GM23338 (cell line): ENCODE results near the gene STMN3. TPM values are rescaled to one million over a fixed set of nuclear protein-coding genes. Genes with fewer than 3 reads are reported as not detected.
"Not testable (repeated sequence)": the region's sequence is repeated elsewhere in the genome, so short reads cannot be mapped to it uniquely, and the experiment has no call there.

Experiments
- ATAC-seq: fragments of 200-7000 bp; cut with Tn5 transposase; 3 replicates; pipeline ENCODE4 v1.9.1; 2020
- DNase-seq: peaks from one replicate; pipeline ENCODE4 v3.0.0-alpha.2; 2015; ENCODE audit warnings: low spot score
- H2AFZ ChIP-seq: fragments of 200-600 bp; sonication (generic); 2 replicates; pipeline ENCODE4 v1.8.0; 2016; ENCODE audit warnings: antibody characterized with exemption, mild to moderate bottlenecking, moderate library complexity
- H3F3A ChIP-seq: fragments of 200-600 bp; sonication (generic); replicated peaks from 2 replicates; pipeline ENCODE4 v1.8.0; 2017; ENCODE audit warnings: antibody characterized with exemption, mixed run types, low read depth
- H3K27ac ChIP-seq: fragments of 200-600 bp; sonication (generic); 2 replicates; pipeline ENCODE4 v1.6.1; 2016; ENCODE audit warnings: low read depth
- H3K27me3 ChIP-seq: fragments of 200-600 bp; sonication (generic); 2 replicates; pipeline ENCODE4 v1.8.0; 2016; ENCODE audit warnings: mild to moderate bottlenecking, mixed run types, moderate library complexity; ENCODE audit not compliant: insufficient read depth
- H3K36me3 ChIP-seq: fragments of 200-600 bp; sonication (generic); 2 replicates; pipeline ENCODE4 v1.8.0; 2016; ENCODE audit warnings: mild to moderate bottlenecking; ENCODE audit not compliant: insufficient read depth
- H3K4me1 ChIP-seq: fragments of 200-600 bp; sonication (generic); 2 replicates; pipeline ENCODE4 v1.8.0; 2016; ENCODE audit warnings: mild to moderate bottlenecking, moderate library complexity; ENCODE audit not compliant: insufficient read depth
- H3K4me2 ChIP-seq: fragments of 200-600 bp; sonication (generic); 2 replicates; pipeline ENCODE4 v1.7.1; 2017; ENCODE audit warnings: mixed run types
- H3K4me3 ChIP-seq: fragments of 200-600 bp; sonication (generic); 2 replicates; pipeline ENCODE4 v1.6.1; 2016; ENCODE audit warnings: mixed run types
- H3K79me2 ChIP-seq: fragments of 200-600 bp; sonication (generic); replicated peaks from 2 replicates; pipeline ENCODE4 v1.8.0; 2017; ENCODE audit warnings: mild to moderate bottlenecking; ENCODE audit not compliant: insufficient read depth
- H3K9me2 ChIP-seq: fragments of 200-600 bp; sonication (generic); 2 replicates; pipeline ENCODE4 v1.8.0; 2017; ENCODE audit not compliant: insufficient read depth
- H4K20me1 ChIP-seq: fragments of 200-600 bp; sonication (generic); replicated peaks from 2 replicates; pipeline ENCODE4 v1.8.0; 2017; ENCODE audit warnings: mild to moderate bottlenecking; ENCODE audit not compliant: insufficient read depth
- H3K27ac Mint-ChIP-seq: 2 replicates; pipeline ENCODE4 v1.8.0; 2020; ENCODE audit warnings: inconsistent platforms, mild to moderate bottlenecking, moderate library complexity, mixed read lengths
- H3K27me3 Mint-ChIP-seq: 3 replicates; pipeline ENCODE4 v1.8.0; 2022; ENCODE audit warnings: low read depth, mild to moderate bottlenecking, moderate library complexity, mixed read lengths, inconsistent platforms; ENCODE audit not compliant: insufficient read depth, poor library complexity
- H3K36me3 Mint-ChIP-seq: 3 replicates; pipeline ENCODE4 v1.8.0; 2021; ENCODE audit warnings: low read depth, mild to moderate bottlenecking, inconsistent platforms, moderate library complexity, mixed read lengths
- H3K4me1 Mint-ChIP-seq: 3 replicates; pipeline ENCODE4 v1.8.0; 2020; ENCODE audit warnings: mild to moderate bottlenecking, inconsistent platforms, mixed read lengths
- H3K4me3 Mint-ChIP-seq: 3 replicates; pipeline ENCODE4 v1.8.0; 2021; ENCODE audit warnings: moderate library complexity, mild to moderate bottlenecking, inconsistent platforms, mixed read lengths
- H3K9me3 Mint-ChIP-seq: 3 replicates; pipeline ENCODE4 v1.8.0; 2020; ENCODE audit warnings: moderate library complexity, mild to moderate bottlenecking, inconsistent platforms, mixed read lengths
- CREB1 ChIP-seq: fragments of 250-450 bp; sonication (Bioruptor Pico); IDR thresholded peaks from 2 replicates; pipeline ENCODE4 v1.5.0; 2020; ENCODE audit warnings: low read depth, mild to moderate bottlenecking, moderate library complexity
- EZH2 ChIP-seq: fragments of 200-600 bp; sonication (generic); IDR thresholded peaks from one replicate; pipeline ENCODE4 v1.8.0; 2017; ENCODE audit warnings: antibody characterized with exemption, mild to moderate bottlenecking, low read depth; ENCODE audit not compliant: unreplicated experiment
- EZH2phosphoT487 ChIP-seq: fragments of 200-600 bp; sonication (generic); IDR thresholded peaks from one replicate; pipeline ENCODE4 v1.8.1; 2018; ENCODE audit warnings: antibody characterized with exemption; ENCODE audit not compliant: unreplicated experiment
- NANOG ChIP-seq: IDR thresholded peaks from 2 replicates; pipeline ENCODE4 v1.6.1; 2016; ENCODE audit warnings: antibody characterized with exemption, borderline replicate concordance
- STAT1 ChIP-seq: IDR thresholded peaks from one replicate; pipeline ENCODE4 v1.6.1; 2016; ENCODE audit warnings: antibody characterized with exemption; ENCODE audit not compliant: unreplicated experiment
- ZNF331 ChIP-seq: fragments of 250-450 bp; sonication (Bioruptor Pico); IDR thresholded peaks from 2 replicates; pipeline ENCODE4 v1.5.0; 2020; ENCODE audit warnings: low read depth, mild to moderate bottlenecking, moderate library complexity
- polyA plus RNA-seq: library from polyadenylated mRNA; unstranded; fragments of >200 nt; fragmentation: Nextera tagmentation; extraction: Ambion mirVana; gene quantifications from 2 replicates; pipeline ENCODE4 v1.2.1, GENCODE V29; 2016
- total RNA-seq: library from RNA; depleted of rRNA; stranded (reverse); fragments of >200 nt; shearing (Covaris generic); gene quantifications from 2 replicates; pipeline ENCODE4 v1.2.3, GENCODE V29; 2014
- TF ChIP-seq, protein P1 (sequence below): fragments of 250-450 bp; sonication (Bioruptor Pico); IDR thresholded peaks from 2 replicates; pipeline ENCODE4 v1.5.0; 2020; ENCODE audit warnings: mild to moderate bottlenecking, moderate library complexity
- TF ChIP-seq, protein P2 (sequence below): IDR thresholded peaks from 2 replicates; pipeline ENCODE4 v1.6.1; 2016; ENCODE audit warnings: antibody characterized with exemption
- TF ChIP-seq, protein P3 (sequence below): IDR thresholded peaks from one replicate; pipeline ENCODE4 v1.6.1; 2018; ENCODE audit warnings: antibody characterized with exemption; ENCODE audit not compliant: unreplicated experiment

STMN3 gene
- total and polyA plus RNA-seq, 2 experiments from 2014 or later: 28.6 to 61.3 TPM

DNA sequence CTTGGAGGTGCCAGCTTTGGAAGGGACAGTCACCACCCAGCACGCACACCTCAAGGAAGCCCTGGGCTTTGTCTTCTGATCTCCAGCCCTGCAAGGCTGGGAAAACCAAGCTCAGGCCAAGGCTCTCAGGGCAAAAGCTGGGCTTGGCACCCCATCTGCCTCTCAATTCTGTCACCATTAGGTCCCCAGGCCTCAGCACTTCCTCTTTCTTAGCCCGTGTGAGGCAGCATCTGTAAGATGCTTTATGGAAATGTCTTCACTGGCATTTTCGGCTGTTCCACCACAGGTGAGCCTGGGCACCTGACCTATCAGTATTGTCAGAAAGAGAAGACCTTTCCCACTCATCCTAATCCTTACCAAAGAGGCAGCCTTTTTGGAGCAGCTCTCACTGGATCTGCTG is 50.9 kb downstream of the STMN3 start (continued):
- TF ChIP-seq, protein P1, sequence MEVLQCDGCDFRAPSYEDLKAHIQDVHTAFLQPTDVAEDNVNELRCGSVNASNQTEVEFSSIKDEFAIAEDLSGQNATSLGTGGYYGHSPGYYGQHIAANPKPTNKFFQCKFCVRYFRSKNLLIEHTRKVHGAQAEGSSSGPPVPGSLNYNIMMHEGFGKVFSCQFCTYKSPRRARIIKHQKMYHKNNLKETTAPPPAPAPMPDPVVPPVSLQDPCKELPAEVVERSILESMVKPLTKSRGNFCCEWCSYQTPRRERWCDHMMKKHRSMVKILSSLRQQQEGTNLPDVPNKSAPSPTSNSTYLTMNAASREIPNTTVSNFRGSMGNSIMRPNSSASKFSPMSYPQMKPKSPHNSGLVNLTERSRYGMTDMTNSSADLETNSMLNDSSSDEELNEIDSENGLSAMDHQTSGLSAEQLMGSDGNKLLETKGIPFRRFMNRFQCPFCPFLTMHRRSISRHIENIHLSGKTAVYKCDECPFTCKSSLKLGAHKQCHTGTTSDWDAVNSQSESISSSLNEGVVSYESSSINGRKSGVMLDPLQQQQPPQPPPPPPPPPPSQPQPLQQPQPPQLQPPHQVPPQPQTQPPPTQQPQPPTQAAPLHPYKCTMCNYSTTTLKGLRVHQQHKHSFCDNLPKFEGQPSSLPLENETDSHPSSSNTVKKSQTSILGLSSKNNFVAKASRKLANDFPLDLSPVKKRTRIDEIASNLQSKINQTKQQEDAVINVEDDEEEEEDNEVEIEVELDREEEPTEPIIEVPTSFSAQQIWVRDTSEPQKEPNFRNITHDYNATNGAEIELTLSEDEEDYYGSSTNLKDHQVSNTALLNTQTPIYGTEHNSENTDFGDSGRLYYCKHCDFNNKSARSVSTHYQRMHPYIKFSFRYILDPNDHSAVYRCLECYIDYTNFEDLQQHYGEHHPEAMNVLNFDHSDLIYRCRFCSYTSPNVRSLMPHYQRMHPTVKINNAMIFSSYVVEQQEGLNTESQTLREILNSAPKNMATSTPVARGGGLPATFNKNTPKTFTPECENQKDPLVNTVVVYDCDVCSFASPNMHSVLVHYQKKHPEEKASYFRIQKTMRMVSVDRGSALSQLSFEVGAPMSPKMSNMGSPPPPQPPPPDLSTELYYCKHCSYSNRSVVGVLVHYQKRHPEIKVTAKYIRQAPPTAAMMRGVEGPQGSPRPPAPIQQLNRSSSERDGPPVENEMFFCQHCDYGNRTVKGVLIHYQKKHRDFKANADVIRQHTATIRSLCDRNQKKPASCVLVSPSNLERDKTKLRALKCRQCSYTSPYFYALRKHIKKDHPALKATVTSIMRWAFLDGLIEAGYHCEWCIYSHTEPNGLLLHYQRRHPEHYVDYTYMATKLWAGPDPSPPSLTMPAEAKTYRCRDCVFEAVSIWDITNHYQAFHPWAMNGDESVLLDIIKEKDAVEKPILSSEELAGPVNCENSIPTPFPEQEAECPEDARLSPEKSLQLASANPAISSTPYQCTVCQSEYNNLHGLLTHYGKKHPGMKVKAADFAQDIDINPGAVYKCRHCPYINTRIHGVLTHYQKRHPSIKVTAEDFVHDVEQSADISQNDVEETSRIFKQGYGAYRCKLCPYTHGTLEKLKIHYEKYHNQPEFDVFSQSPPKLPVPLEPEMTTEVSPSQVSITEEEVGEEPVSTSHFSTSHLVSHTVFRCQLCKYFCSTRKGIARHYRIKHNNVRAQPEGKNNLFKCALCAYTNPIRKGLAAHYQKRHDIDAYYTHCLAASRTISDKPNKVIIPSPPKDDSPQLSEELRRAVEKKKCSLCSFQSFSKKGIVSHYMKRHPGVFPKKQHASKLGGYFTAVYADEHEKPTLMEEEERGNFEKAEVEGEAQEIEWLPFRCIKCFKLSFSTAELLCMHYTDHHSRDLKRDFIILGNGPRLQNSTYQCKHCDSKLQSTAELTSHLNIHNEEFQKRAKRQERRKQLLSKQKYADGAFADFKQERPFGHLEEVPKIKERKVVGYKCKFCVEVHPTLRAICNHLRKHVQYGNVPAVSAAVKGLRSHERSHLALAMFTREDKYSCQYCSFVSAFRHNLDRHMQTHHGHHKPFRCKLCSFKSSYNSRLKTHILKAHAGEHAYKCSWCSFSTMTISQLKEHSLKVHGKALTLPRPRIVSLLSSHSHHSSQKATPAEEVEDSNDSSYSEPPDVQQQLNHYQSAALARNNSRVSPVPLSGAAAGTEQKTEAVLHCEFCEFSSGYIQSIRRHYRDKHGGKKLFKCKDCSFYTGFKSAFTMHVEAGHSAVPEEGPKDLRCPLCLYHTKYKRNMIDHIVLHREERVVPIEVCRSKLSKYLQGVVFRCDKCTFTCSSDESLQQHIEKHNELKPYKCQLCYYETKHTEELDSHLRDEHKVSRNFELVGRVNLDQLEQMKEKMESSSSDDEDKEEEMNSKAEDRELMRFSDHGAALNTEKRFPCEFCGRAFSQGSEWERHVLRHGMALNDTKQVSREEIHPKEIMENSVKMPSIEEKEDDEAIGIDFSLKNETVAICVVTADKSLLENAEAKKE (CRISPR knock-in tag): no peak
- TF ChIP-seq ZNF331 (no peak), EZH2phosphoT487 (no peak)

DNA sequence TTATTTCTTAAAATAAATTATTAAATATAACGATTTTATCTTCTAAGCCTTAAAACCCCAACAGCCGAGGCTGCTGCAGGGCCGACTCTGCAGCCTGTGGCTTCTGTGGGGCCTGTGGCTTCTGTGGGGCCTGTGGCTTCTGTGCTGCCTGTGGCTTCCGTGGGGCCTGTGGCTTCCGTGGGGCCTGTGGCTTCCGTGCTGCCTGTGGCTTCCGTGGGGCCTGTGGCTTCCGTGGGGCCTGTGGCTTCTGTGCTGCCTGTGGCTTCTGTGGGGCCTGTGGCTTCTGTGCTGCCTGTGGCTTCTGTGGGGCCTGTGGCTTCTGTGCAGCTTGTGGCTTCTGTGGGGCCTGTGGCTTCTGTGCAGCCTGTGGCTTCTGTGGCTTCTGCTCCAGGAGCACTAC is 51.5 kb downstream of the STMN3 start:
- H3K27me3 Mint-ChIP-seq: not testable (repeated sequence)

DNA sequence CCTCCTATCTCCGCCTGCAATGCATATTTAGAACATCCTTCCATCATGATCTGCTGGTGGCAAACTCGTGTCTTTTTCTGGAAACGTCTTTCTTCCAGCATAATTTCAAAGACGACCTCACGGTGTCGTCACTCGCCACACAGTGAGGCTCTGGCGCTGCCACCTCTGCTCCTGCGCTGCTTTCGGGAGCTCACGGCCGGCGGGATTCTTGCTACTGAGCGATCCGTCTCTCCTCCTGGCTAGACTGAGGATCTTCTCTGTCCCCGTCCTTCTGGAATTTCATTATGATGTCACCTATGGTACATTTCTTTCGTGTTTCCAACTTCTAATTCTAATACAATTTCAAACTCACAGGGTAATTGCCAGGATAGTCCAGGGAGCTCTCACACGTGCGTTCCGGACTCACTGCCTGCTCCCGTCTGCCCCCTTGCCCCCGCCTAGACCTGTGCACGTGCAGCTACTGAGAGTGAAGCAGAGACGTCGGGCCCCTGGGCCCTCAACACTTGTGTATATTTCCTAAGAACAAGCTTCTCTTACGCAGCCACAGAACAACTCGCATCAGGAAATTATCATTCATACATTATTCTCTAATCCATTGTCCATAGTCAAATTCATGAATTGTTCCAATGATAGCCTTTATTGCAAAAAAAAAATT is 53.7 kb downstream of the STMN3 start:
- no peak overlapping the region for H3K4me2 ChIP-seq
- no peaks in the 10 kb centered on the region for H3K79me2 ChIP-seq
- ATAC-seq (no peak), DNase-seq (no peak)
- H3K4me3 Mint-ChIP-seq: no peak overlapping the region
- H3K27me3 Mint-ChIP-seq: peaks cover 5% of the 10 kb centered on the region
- no peaks in the 10 kb centered on the region for H3K4me1 ChIP-seq
- H3K36me3 ChIP-seq: peaks cover 15% of the 10 kb centered on the region; the same call in 1 of the 2 replicates
- no peak overlapping the region for H2AFZ ChIP-seq
- no peaks in the 10 kb centered on the region for H3K4me1 Mint-ChIP-seq
- no peak overlapping the region for H3K4me3 ChIP-seq
- no peaks in the 10 kb centered on the region for H3K9me2 ChIP-seq
- no peaks in the 10 kb centered on the region for H3K27me3 ChIP-seq
- no peak overlapping the region for H3K27ac Mint-ChIP-seq
- H4K20me1 ChIP-seq: peaks cover 3% of the 10 kb centered on the region; the same call in 1 of the 2 replicates
- H3K9me3 Mint-ChIP-seq: no peaks in the 10 kb centered on the region
- 0 out of 2 replicates have a peak, but pooled peaks cover 5% of the 10 kb centered on the region for H3F3A ChIP-seq
- no peak overlapping the region for H3K27ac ChIP-seq
- H3K36me3 Mint-ChIP-seq: peaks cover 30% of the 10 kb centered on the region
- TF ChIP-seq, protein P2, sequence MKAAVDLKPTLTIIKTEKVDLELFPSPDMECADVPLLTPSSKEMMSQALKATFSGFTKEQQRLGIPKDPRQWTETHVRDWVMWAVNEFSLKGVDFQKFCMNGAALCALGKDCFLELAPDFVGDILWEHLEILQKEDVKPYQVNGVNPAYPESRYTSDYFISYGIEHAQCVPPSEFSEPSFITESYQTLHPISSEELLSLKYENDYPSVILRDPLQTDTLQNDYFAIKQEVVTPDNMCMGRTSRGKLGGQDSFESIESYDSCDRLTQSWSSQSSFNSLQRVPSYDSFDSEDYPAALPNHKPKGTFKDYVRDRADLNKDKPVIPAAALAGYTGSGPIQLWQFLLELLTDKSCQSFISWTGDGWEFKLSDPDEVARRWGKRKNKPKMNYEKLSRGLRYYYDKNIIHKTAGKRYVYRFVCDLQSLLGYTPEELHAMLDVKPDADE: no peak
- TF ChIP-seq EZH2phosphoT487 (no peak), STAT1 (no peak), CREB1 (CRISPR knock-in tag) (no peak), NANOG (no peak), EZH2 (no peak)
- TF ChIP-seq, protein P3, sequence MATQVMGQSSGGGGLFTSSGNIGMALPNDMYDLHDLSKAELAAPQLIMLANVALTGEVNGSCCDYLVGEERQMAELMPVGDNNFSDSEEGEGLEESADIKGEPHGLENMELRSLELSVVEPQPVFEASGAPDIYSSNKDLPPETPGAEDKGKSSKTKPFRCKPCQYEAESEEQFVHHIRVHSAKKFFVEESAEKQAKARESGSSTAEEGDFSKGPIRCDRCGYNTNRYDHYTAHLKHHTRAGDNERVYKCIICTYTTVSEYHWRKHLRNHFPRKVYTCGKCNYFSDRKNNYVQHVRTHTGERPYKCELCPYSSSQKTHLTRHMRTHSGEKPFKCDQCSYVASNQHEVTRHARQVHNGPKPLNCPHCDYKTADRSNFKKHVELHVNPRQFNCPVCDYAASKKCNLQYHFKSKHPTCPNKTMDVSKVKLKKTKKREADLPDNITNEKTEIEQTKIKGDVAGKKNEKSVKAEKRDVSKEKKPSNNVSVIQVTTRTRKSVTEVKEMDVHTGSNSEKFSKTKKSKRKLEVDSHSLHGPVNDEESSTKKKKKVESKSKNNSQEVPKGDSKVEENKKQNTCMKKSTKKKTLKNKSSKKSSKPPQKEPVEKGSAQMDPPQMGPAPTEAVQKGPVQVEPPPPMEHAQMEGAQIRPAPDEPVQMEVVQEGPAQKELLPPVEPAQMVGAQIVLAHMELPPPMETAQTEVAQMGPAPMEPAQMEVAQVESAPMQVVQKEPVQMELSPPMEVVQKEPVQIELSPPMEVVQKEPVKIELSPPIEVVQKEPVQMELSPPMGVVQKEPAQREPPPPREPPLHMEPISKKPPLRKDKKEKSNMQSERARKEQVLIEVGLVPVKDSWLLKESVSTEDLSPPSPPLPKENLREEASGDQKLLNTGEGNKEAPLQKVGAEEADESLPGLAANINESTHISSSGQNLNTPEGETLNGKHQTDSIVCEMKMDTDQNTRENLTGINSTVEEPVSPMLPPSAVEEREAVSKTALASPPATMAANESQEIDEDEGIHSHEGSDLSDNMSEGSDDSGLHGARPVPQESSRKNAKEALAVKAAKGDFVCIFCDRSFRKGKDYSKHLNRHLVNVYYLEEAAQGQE: no peak

More for the DNA sequence above, 51.5 kb downstream of the STMN3 start:
- Histone ChIP-seq H3K79me2 (peaks cover 13% of the 10 kb centered on the region), H3K36me3 (peaks cover 15% of the 10 kb centered on the region; the same call in 1 of the 2 replicates)
- not testable (repeated sequence) for H3F3A ChIP-seq, ATAC-seq, H3K27me3 ChIP-seq, DNase-seq, H3K4me1 ChIP-seq, H3K4me2 ChIP-seq, H3K27ac ChIP-seq, H4K20me1 ChIP-seq, H3K4me1 Mint-ChIP-seq, H3K27ac Mint-ChIP-seq, H2AFZ ChIP-seq, H3K4me3 Mint-ChIP-seq, H3K9me3 Mint-ChIP-seq, H3K4me3 ChIP-seq, H3K9me2 ChIP-seq
- peaks cover 30% of the 10 kb centered on the region for H3K36me3 Mint-ChIP-seq
